Measurements from ENCODE around the gene PEX13. TPM values are rescaled to one million over a fixed set of nuclear protein-coding genes. Genes with fewer than 3 reads are reported as not detected.
A peak's percentile ranks its signal among the peaks of the same experiment; 100 is the strongest.

Gene PEX13
- total RNA-seq, 1 donor from 2014 or later: 44.6 TPM

DNA sequence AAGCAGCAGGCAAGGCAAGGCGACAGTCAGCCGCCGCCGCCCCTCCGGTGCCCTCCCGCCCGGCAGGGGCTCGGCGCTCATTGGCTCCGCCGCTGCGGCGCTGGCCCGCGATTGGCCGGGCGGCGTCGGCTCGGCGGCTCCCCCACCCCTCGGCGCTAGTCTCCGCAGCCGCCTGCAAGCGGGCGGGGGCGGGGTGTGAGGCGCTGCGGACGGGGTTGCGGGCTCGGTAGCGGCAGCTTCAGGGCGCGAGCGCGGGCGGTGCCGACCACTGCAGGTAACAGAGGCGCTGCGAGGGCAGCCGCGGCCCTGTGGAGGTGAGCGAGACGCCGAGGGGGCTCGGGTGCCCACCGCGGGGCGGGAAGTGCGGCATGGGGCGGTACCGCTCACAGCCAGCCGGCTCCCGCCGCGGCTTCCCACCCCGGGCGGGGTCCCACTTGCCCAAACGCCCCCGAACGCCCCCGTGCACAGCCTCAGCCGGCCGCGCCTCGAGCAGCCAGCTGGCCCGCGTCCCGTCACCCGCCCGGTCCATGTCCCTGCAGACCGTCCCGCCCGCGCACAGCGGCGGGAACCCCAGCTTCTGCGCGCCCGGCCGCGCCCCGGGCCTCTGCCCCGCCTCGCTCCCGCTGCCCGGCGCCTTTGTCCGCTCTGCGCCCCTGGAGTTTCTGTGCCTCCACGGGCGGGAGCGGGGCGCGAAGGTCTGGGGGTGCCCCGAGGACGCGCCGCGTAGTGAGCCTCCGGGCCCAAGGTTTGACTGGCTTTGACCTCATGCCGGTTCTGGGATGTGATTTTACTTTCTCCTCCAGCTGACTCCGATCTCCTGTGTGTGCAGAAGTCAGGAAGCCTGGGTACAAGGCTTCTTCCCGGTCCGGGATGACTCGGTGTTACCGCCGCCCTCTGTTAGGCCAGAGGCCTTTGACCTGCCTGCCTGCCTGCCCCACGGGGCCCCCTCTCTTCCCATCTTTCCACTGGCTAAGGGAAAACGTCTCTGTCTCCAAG, 48.5 kb downstream of the PEX13 start, which contains the start of gene SANBR:
Gene SANBR (plus strand): TSS at position 158 of the 996 bp plus-strand sequence. CDS start 4,480 bp downstream, outside the sequence.
- DNase-seq (ENCODE audit: low read depth): peak; percentile 89

GRCh38 chr2:61074100-61074499, 56.6 kb downstream of the PEX13 start:
- DNase-seq (ENCODE audit: low read depth): no peak

- DNase-seq (ENCODE audit: low read depth): no peak
Observed at GRCh38 chr2:61085883-61086282, 68.4 kb downstream of the PEX13 start.

GRCh38 chr2:61089797-61090196, 72.3 kb downstream of the PEX13 start:
- no peak for DNase-seq (ENCODE audit: low read depth)

- DNase-seq (ENCODE audit: low read depth): no peak
Observed at GRCh38 chr2:61090386-61090921, 72.9 kb downstream of the PEX13 start.

- no peak for DNase-seq (ENCODE audit: low read depth)
Observed at GRCh38 chr2:61091485-61091884, 74.0 kb downstream of the PEX13 start.

- no peak for DNase-seq (ENCODE audit: low read depth)
Observed at GRCh38 chr2:61096438-61096837, 78.9 kb downstream of the PEX13 start.

DNA sequence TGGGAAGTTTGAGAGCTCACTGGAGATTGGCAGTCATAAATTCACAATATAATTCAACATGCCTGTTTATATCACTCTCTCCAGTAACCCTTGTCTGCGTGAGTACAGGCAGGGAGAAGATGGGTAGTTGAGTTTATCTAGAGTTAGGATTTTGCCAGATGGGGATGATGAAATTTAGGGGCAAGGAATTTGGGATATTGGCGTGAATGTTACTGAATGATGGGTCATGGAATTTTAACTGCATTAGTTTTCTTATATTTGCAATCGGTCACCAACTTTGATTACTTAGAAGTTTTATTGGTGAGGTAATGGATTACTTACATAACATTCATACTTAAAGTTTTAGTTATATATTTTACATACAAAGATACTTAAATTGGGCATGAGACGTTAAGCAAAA, 83.3 kb downstream of the PEX13 start:
- DNase-seq (ENCODE audit: low read depth): no peak

Other genes with a start within 250 kb of the PEX13 start
- 4.0 and 4.9 TPM in 2 replicates for gene REL, start 136.1 kb upstream of the PEX13 start, total RNA-seq
- 6.9 and 9.3 TPM in 2 replicates for gene PUS10, start 535 bp downstream of the PEX13 start, total RNA-seq
- gene SANBR, start 48.2 kb downstream of the PEX13 start, total RNA-seq: 9.4 and 11.1 TPM in 2 replicates
- 32.9 and 39.1 TPM in 2 replicates for gene C2orf74, start 144.5 kb downstream of the PEX13 start, total RNA-seq